Activated CD8-positive, alpha-beta T cell treated with anti-CD3 and anti-CD28 coated beads for 36 hours (primary cell): ENCODE data around the gene KIF5B. TPM values are rescaled to one million over a fixed set of nuclear protein-coding genes. Genes with fewer than 3 reads are reported as not detected.
"Not testable (repeated sequence)": the region's sequence is repeated elsewhere in the genome, so short reads cannot be mapped to it uniquely, and the experiment has no call there.

ENCODE experiments used
- ATAC-seq: fragments of 200-7000 bp; cut with Tn5 transposase; one replicate; pipeline ENCODE4 v1.10.0; 2021; ENCODE audit warnings: mild to moderate bottlenecking, moderate library complexity
- CTCF ChIA-PET: fragments of 350-600 bp; sonication (Branson Sonifier 250); formaldehyde crosslinking; loops from one replicate; lab custom pipeline; 2021; ENCODE audit warnings: antibody characterized with exemption; lab: Charles Lee
- POLR2A ChIA-PET: fragments of 350-600 bp; sonication (Branson Sonifier 250); formaldehyde crosslinking; loops from one replicate; lab custom pipeline; 2021; ENCODE audit warnings: antibody characterized with exemption; lab: Charles Lee
- DNase-seq: peaks from one replicate; pipeline ENCODE4 v3.0.0-alpha.2; 2020
- H3K27ac Mint-ChIP-seq: one replicate; pipeline ENCODE4 v1.8.0; 2021; ENCODE audit warnings: mild to moderate bottlenecking, mixed read lengths
- H3K27me3 Mint-ChIP-seq: one replicate; pipeline ENCODE4 v1.8.0; 2021; ENCODE audit warnings: mixed read lengths
- H3K36me3 Mint-ChIP-seq: one replicate; pipeline ENCODE4 v1.8.0; 2021; ENCODE audit warnings: low read depth, mixed read lengths
- H3K4me1 Mint-ChIP-seq: one replicate; pipeline ENCODE4 v1.8.0; 2021; ENCODE audit warnings: low read depth, mixed read lengths
- H3K4me3 Mint-ChIP-seq: one replicate; pipeline ENCODE4 v1.8.0; 2021; ENCODE audit warnings: mild to moderate bottlenecking, moderate library complexity, mixed read lengths
- H3K9me3 Mint-ChIP-seq: one replicate; pipeline ENCODE4 v1.8.0; 2021; ENCODE audit warnings: mixed read lengths
- intact Hi-C: fragments of 100-400 bp; cut with micrococcal nuclease; formaldehyde crosslinking; loops from one replicate; pipeline ENCODE4 v1.10.0; 2022
- total RNA-seq, 2 experiments: library from RNA; stranded (reverse); gene quantifications; one replicate each; pipeline ENCODE4 v1.2.3, GENCODE V29; 2021
- TF ChIP-seq, protein P1 (sequence below): fragments of 200-600 bp; IDR thresholded peaks from one replicate; pipeline ENCODE4 v1.8.0; 2022; ENCODE audit warnings: antibody characterized with exemption, mild to moderate bottlenecking

Gene KIF5B
- total RNA-seq, 2 experiments from 2014 or later, result 52.7 to 55.3 TPM

DNA sequence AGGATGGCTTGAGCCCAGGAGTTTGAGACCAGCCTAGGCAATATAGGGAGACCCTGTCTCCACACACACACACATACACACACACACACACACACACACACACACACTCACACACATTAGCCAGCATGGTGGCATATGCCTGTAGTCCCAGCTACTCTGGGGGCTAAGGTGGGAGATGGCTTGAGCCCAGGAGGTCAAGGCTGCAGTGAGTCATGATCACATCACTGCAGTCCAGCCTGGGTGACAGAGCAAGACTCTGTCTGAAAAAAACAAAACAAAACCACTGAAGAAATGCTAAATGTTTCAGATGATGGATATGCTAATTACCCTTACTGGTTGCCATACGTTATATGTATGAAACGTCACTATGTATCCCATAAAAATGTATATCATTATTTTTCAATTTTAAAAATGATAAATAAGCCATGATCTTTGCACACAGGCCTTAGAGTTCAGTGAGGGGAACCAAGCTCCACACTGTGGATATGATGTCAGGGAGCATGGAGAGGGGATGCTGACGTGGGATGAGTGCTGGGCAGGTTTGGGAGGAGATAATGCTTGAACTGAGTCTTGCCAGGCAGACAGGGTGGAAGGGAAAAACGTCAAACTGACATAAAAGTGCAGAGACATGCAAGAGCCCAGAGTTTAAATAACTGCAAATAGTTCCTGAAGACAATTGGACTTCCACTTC lies 81.6 kb downstream of the KIF5B start:
- Mint-ChIP-seq H3K36me3 (no peaks in the 10 kb centered on the region), H3K27me3 (no peaks in the 10 kb centered on the region), H3K4me1 (peaks cover 20% of the 10 kb centered on the region), H3K27ac (no peak overlapping the region), H3K9me3 (no peaks in the 10 kb centered on the region), H3K4me3 (no peak overlapping the region)
- ATAC-seq (no peak), DNase-seq (no peak)
- ChIA-PET POLR2A (no interaction called here), CTCF (no interaction called here)
- intact Hi-C loops, result no loop called here
- TF ChIP-seq, protein P1, sequence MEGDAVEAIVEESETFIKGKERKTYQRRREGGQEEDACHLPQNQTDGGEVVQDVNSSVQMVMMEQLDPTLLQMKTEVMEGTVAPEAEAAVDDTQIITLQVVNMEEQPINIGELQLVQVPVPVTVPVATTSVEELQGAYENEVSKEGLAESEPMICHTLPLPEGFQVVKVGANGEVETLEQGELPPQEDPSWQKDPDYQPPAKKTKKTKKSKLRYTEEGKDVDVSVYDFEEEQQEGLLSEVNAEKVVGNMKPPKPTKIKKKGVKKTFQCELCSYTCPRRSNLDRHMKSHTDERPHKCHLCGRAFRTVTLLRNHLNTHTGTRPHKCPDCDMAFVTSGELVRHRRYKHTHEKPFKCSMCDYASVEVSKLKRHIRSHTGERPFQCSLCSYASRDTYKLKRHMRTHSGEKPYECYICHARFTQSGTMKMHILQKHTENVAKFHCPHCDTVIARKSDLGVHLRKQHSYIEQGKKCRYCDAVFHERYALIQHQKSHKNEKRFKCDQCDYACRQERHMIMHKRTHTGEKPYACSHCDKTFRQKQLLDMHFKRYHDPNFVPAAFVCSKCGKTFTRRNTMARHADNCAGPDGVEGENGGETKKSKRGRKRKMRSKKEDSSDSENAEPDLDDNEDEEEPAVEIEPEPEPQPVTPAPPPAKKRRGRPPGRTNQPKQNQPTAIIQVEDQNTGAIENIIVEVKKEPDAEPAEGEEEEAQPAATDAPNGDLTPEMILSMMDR, result no peak

DNA sequence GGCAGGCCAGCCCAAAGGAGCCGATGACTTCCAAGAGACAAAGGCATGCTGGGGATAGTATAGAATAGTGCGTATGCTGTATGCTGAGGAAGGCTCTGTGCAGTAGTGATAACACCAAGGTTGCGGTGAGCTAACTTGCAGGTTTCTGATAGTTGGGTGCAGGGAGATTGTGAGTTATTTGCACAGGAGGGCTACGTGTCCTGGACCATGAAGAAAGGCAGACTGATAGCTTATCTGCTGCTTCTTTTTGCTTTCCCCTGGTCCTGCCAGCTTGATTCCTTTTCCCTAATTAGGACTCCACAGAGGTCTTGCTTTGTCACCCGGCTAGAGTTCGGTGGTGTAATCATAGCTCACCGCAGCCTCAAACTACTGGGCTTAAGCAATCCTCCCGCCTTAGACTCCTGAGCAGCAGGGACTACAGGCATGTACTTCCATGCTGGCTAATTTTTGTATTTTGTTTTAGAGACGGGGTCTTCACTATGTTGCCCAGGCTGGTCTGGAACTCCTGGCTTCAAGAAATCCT lies 83.6 kb downstream of the KIF5B start:
- H3K27me3 Mint-ChIP-seq, result no peaks in the 10 kb centered on the region
- DNase-seq (no peak), ATAC-seq (no peak)
- H3K9me3 Mint-ChIP-seq, result no peaks in the 10 kb centered on the region
- TF ChIP-seq, protein P1, result no peak
- H3K4me3 Mint-ChIP-seq, result no peak overlapping the region
- peaks cover 15% of the 10 kb centered on the region for H3K4me1 Mint-ChIP-seq
- H3K27ac Mint-ChIP-seq, result no peak overlapping the region
- H3K36me3 Mint-ChIP-seq, result no peaks in the 10 kb centered on the region
- ChIA-PET POLR2A (no interaction called here), CTCF (no interaction called here)
- intact Hi-C loops, result no loop called here

DNA sequence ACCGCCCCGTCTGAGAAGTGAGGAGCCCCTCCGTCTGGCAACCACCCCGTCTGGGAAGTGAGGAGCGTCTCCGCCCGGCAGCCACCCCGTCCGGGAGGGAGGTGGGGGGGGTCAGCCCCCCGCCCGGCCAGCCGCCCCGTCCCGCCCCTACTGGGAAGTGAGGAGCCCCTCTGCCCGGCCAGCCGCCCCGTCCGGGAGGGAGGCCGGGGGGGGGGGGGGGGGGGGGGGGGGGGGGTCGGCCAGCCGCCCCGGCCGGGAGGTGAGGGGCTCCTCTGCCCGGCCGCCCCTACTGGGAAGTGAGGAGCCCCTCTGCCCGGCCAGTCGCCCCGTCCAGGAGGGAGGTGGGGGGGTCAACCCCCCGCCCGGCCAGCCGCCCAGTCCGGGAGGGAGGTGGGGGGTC lies 86.4 kb downstream of the KIF5B start:
- CTCF ChIA-PET, H3K36me3 Mint-ChIP-seq, H3K27ac Mint-ChIP-seq, H3K9me3 Mint-ChIP-seq, DNase-seq, H3K27me3 Mint-ChIP-seq, POLR2A ChIA-PET, H3K4me1 Mint-ChIP-seq, ATAC-seq, H3K4me3 Mint-ChIP-seq, intact Hi-C loops: not testable (repeated sequence)

DNA sequence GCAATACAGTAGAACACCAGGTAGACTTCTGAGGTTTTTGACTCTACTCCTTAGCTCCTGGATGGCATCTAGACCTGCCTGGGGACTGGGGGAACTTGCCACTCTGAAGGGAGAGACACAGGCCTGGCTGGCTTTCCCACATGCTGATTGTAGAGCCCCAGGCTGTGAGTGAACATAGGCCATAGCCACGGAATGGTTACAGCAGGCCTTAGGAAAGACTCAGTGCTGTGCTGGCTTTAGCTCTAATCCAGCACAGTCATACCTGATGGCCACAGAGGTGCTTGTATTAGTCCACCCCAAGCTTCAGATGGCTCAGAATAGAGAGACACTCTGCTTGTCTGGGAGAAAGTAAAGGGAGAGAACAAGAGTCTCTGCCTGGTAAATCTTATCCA lies 92.6 kb downstream of the KIF5B start:
- peaks cover 14% of the 10 kb centered on the region for H3K4me1 Mint-ChIP-seq
- H3K4me3 Mint-ChIP-seq, result no peak overlapping the region
- H3K27me3 Mint-ChIP-seq, result no peaks in the 10 kb centered on the region
- H3K36me3 Mint-ChIP-seq, result no peaks in the 10 kb centered on the region
- ATAC-seq (no peak), DNase-seq (no peak)
- no peaks in the 10 kb centered on the region for H3K9me3 Mint-ChIP-seq
- intact Hi-C loops, result no loop called here
- no peak overlapping the region for H3K27ac Mint-ChIP-seq
- TF ChIP-seq, protein P1, result no peak
- POLR2A ChIA-PET, result no interaction called here
- CTCF ChIA-PET, result no interaction called here

DNA sequence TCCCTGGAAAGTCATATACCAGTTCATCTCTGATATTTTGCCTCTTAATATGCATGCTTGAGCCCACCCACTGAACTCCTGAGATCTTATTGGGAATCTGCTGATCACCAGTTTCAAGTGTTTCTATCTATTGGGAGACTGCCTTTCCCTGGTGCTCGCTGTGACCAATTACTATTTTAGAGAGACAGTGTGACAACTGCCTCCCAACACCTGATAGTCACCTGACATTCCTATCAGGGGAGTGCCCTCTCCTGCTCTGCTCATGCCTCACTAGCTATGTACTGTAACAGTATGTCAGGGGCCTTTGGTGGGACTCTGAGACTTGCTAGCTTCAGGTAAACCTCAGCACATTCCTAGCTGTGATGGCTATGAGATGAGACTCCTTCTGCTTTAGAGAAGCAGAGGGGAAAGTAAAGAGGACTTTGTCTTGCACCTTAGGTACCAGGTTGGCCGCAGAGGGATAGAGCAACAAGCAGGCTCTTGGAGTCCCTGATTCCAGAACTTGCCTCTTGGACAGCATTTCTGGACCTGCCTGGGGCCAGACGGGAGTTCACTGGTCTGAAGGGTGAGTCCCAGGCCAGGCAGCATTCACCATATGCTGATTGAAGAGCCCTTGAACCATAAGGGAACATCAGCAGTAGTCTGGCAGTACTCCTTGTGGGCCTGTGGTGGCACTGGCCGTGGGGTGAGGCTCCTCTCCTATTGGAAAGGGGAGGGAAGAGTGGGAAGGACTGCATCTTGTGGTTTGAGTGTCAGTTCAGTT lies 93.2 kb downstream of the KIF5B start:
- Mint-ChIP-seq H3K36me3 (no peaks in the 10 kb centered on the region), H3K27ac (no peak overlapping the region), H3K4me3 (no peak overlapping the region), H3K9me3 (no peaks in the 10 kb centered on the region), H3K27me3 (no peaks in the 10 kb centered on the region), H3K4me1 (peaks cover 14% of the 10 kb centered on the region)
- no peak for DNase-seq
- ChIA-PET CTCF (no interaction called here), POLR2A (no interaction called here)
- ATAC-seq, result no peak
- TF ChIP-seq, protein P1, result no peak
- intact Hi-C loops, result no loop called here
